Measurements from ENCODE around the gene AKAP13. TPM values are rescaled to one million over a fixed set of nuclear protein-coding genes. Genes with fewer than 3 reads are reported as not detected.

The AKAP13 gene
- polyA plus RNA-seq, 3 donors: 82.8 to 94.8 (median 88.1) TPM

- no peak for DNase-seq
Observed at GRCh38 chr15:85443046-85443445, 62.6 kb downstream of the AKAP13 start.

- DNase-seq: peak; percentile 70
Observed at GRCh38 chr15:85443593-85444087, 63.2 kb downstream of the AKAP13 start.

- DNase-seq: no peak
Observed at GRCh38 chr15:85444122-85444745, 63.8 kb downstream of the AKAP13 start.

- no peak for DNase-seq
Observed at GRCh38 chr15:85445361-85445760, 65.0 kb downstream of the AKAP13 start.

GRCh38 chr15:85451099-85451700 is 70.8 kb downstream of the AKAP13 start:
- DNase-seq: no peak

GRCh38 chr15:85452436-85452835 is 72.0 kb downstream of the AKAP13 start:
- DNase-seq: no peak

- DNase-seq: no peak
Observed at GRCh38 chr15:85453144-85453872, 72.9 kb downstream of the AKAP13 start.

- no peak for DNase-seq
Observed at GRCh38 chr15:85454403-85454802, 74.0 kb downstream of the AKAP13 start.

GRCh38 chr15:85455891-85456290 is 75.5 kb downstream of the AKAP13 start:
- no peak for DNase-seq

GRCh38 chr15:85456798-85457197 is 76.4 kb downstream of the AKAP13 start:
- no peak for DNase-seq

GRCh38 chr15:85457392-85457968 is 77.1 kb downstream of the AKAP13 start:
- DNase-seq: no peak

GRCh38 chr15:85458764-85459163 is 78.4 kb downstream of the AKAP13 start:
- no peak for DNase-seq

- no peak for DNase-seq
Observed at GRCh38 chr15:85462029-85462428, 81.6 kb downstream of the AKAP13 start.

GRCh38 chr15:85463276-85463892 is 83.0 kb downstream of the AKAP13 start:
- DNase-seq: no peak

GRCh38 chr15:85463976-85464375 is 83.6 kb downstream of the AKAP13 start:
- DNase-seq: no peak

GRCh38 chr15:85464471-85464870 is 84.1 kb downstream of the AKAP13 start:
- DNase-seq: no peak

GRCh38 chr15:85470563-85471271 is 90.3 kb downstream of the AKAP13 start:
- DNase-seq: no peak

GRCh38 chr15:85472349-85472748 is 91.9 kb downstream of the AKAP13 start:
- DNase-seq: no peak

- no peak for DNase-seq
Observed at GRCh38 chr15:85473455-85473854, 93.1 kb downstream of the AKAP13 start.

- no peak for DNase-seq
Observed at GRCh38 chr15:85474700-85475316, 94.4 kb downstream of the AKAP13 start.

GRCh38 chr15:85475317-85475701 is 94.9 kb downstream of the AKAP13 start:
- no peak for DNase-seq
